H1 (cell line): ENCODE data around the gene MYH9. TPM values are rescaled to one million over a fixed set of nuclear protein-coding genes. Genes with fewer than 3 reads are reported as not detected.
A peak's percentile ranks its signal among the peaks of the same experiment; 100 is the strongest.

ENCODE experiments used
- CTCF ChIA-PET: fragments of 300-600 bp; sonication (Branson Sonifier 250); formaldehyde crosslinking; loops from one replicate; lab custom pipeline; 2021; ENCODE audit not compliant: partially characterized antibody; lab: Charles Lee
- POLR2A ChIA-PET: fragments of 300-600 bp; sonication (Branson Sonifier 250); formaldehyde crosslinking; loops from one replicate; lab custom pipeline; 2021; ENCODE audit warnings: inconsistent platforms; ENCODE audit not compliant: partially characterized antibody; lab: Charles Lee
- DNase-seq, 2 experiments: peaks; one replicate each; pipeline versions ENCODE4 v3.0.0 to v3.0.0-alpha.2; 2010 to 2022; ENCODE audit warnings: low spot score in 2 of 2, low read depth in 1 of 2, mixed read lengths in 1 of 2
- FAIRE-seq: peaks from 2 replicates; lab custom pipeline; 2011; peaks lifted over from hg19 to GRCh38; lab: Jason Lieb, UNC
- H2AFZ ChIP-seq: 2 replicates; pipeline ENCODE4 v1.8.1; 2012; ENCODE audit warnings: low read length, inconsistent platforms
- H2AK5ac ChIP-seq: 2 replicates; pipeline ENCODE4 v1.6.1; 2013; ENCODE audit warnings: low read depth, low read length
- H2BK120ac ChIP-seq: replicated peaks from 2 replicates; pipeline ENCODE3; 2013; ENCODE audit warnings: low read depth, low read length, inconsistent platforms
- H2BK12ac ChIP-seq: 2 replicates; pipeline ENCODE4 v1.6.1; 2013; ENCODE audit warnings: low read depth, low read length
- H2BK15ac ChIP-seq: 2 replicates; pipeline ENCODE4 v1.6.1; 2013; ENCODE audit warnings: low read length
- H2BK20ac ChIP-seq: 2 replicates; pipeline ENCODE4 v1.6.1; 2013; ENCODE audit warnings: low read length
- H2BK5ac ChIP-seq: 2 replicates; pipeline ENCODE4 v1.6.1; 2013; ENCODE audit warnings: low read depth, low read length
- H3K14ac ChIP-seq: 2 replicates; pipeline ENCODE4 v1.6.1; 2013; ENCODE audit warnings: inconsistent platforms; ENCODE audit not compliant: insufficient read length
- H3K18ac ChIP-seq: 2 replicates; pipeline ENCODE4 v1.6.1; 2013; ENCODE audit warnings: low read length; ENCODE audit errors: extremely low read depth
- H3K23ac ChIP-seq: 2 replicates; pipeline ENCODE4 v1.6.1; 2013; ENCODE audit warnings: inconsistent platforms; ENCODE audit not compliant: insufficient read length
- H3K23me2 ChIP-seq: 2 replicates; pipeline ENCODE4 v1.6.1; 2013; ENCODE audit warnings: low read depth, low read length
- H3K27ac ChIP-seq: 2 replicates; pipeline ENCODE4 v1.6.1; 2011; ENCODE audit warnings: low read depth, low read length, inconsistent platforms
- H3K27me3 ChIP-seq, 4 experiments: replicated peaks in 1 of 4; 1 replicate in 1 of 4; 2 replicates in 3 of 4; pipeline versions ENCODE4 v1.6.1 to v1.8.1; 2011 to 2013; ENCODE audit warnings: low read length in 3 of 4, mild to moderate bottlenecking in 3 of 4, inconsistent platforms in 2 of 4, mixed read lengths in 2 of 4, moderate library complexity in 1 of 4; ENCODE audit not compliant: control insufficient read depth in 3 of 4, insufficient read depth in 3 of 4; ENCODE audit errors: extremely low read depth in 1 of 4
- H3K36me3 ChIP-seq, 4 experiments: 2 replicates each; pipeline versions ENCODE4 v1.6.1 to v1.8.1; 2011 to 2013; ENCODE audit warnings: mild to moderate bottlenecking in 4 of 4, low read length in 3 of 4, moderate library complexity in 2 of 4, control low read depth in 1 of 4, inconsistent platforms in 1 of 4; ENCODE audit not compliant: insufficient read depth in 4 of 4, control insufficient read depth in 2 of 4
- H3K4ac ChIP-seq: replicated peaks from 2 replicates; pipeline ENCODE3; 2013; ENCODE audit warnings: low read length, low read depth, mixed read lengths, inconsistent platforms; ENCODE audit not compliant: insufficient read length
- H3K4me1 ChIP-seq, 4 experiments: replicated peaks in 1 of 4; 1 replicate in 1 of 4; 2 replicates in 3 of 4; pipeline versions ENCODE4 v1.6.1 to v1.8.1; 2011 to 2013; ENCODE audit warnings: low read length in 3 of 4, inconsistent platforms in 2 of 4, mixed read lengths in 1 of 4; ENCODE audit not compliant: insufficient read depth in 4 of 4, control insufficient read depth in 3 of 4
- H3K4me2 ChIP-seq, 2 experiments: 2 replicates each; pipeline versions ENCODE4 v1.6.1 to v1.8.1; 2011 to 2013; ENCODE audit warnings: low read depth in 2 of 2, low read length in 2 of 2, control low read depth in 1 of 2, inconsistent platforms in 1 of 2, mild to moderate bottlenecking in 1 of 2; ENCODE audit not compliant: insufficient read depth in 1 of 2
- H3K4me3 ChIP-seq, 4 experiments: fragments of 200-600, 300-600 bp in 1 of 4; sonication (generic), shearing (Covaris generic), sonication (Bioruptor Twin) in 1 of 4; 2 replicates each; pipeline versions ENCODE4 v1.5.1 to v1.8.1; 2011 to 2016; ENCODE audit warnings: low read length in 4 of 4, low read depth in 3 of 4, control low read depth in 2 of 4, inconsistent platforms in 2 of 4, mild to moderate bottlenecking in 2 of 4, mixed read lengths in 1 of 4, moderate library complexity in 1 of 4; ENCODE audit not compliant: insufficient read depth in 2 of 4; ENCODE audit errors: extremely low read depth in 1 of 4
- H3K56ac ChIP-seq: replicated peaks from 2 replicates; pipeline ENCODE3; 2013; ENCODE audit warnings: low read depth, mild to moderate bottlenecking, mixed read lengths, low read length, inconsistent platforms; ENCODE audit not compliant: insufficient read length
- H3K79me1 ChIP-seq: 2 replicates; pipeline ENCODE4 v1.6.1; 2013; ENCODE audit warnings: low read depth, low read length, control low read depth
- H3K79me2 ChIP-seq, 2 experiments: 2 replicates each; pipeline versions ENCODE4 v1.6.1 to v1.8.1; 2012 to 2013; ENCODE audit warnings: low read length in 2 of 2, mild to moderate bottlenecking in 2 of 2, inconsistent platforms in 1 of 2; ENCODE audit not compliant: insufficient read depth in 2 of 2, control insufficient read depth in 1 of 2
- H3K9ac ChIP-seq, 4 experiments: replicated peaks in 1 of 4; 1 replicate in 1 of 4; 2 replicates in 3 of 4; pipeline versions ENCODE4 v1.6.1 to v1.8.1; 2011 to 2013; ENCODE audit warnings: low read depth in 3 of 4, low read length in 3 of 4, control low read depth in 2 of 4, mild to moderate bottlenecking in 2 of 4, moderate library complexity in 2 of 4, inconsistent platforms in 1 of 4; ENCODE audit errors: extremely low read depth in 1 of 4
- H3K9me3 ChIP-seq, 2 experiments: 2 replicates each; pipeline versions ENCODE4 v1.6.1 to v1.8.1; 2012 to 2013; ENCODE audit warnings: mild to moderate bottlenecking in 2 of 2, moderate library complexity in 2 of 2, control low read depth in 1 of 2, inconsistent platforms in 1 of 2, low read depth in 1 of 2, low read length in 1 of 2, mixed read lengths in 1 of 2; ENCODE audit not compliant: insufficient read depth in 2 of 2
- H4K20me1 ChIP-seq, 2 experiments: replicated peaks in 1 of 2; 2 replicates each; pipeline versions ENCODE3 to v1.8.1; 2011 to 2013; ENCODE audit warnings: inconsistent platforms in 2 of 2, low read length in 2 of 2, mild to moderate bottlenecking in 1 of 2; ENCODE audit not compliant: insufficient read depth in 2 of 2, control insufficient read depth in 1 of 2
- H4K5ac ChIP-seq: 2 replicates; pipeline ENCODE4 v1.6.1; 2013; ENCODE audit warnings: low read length, low read depth, mixed read lengths, inconsistent platforms; ENCODE audit not compliant: insufficient read length
- H4K8ac ChIP-seq: 2 replicates; pipeline ENCODE4 v1.8.0; 2013; ENCODE audit warnings: mild to moderate bottlenecking, moderate library complexity, low read length, inconsistent platforms; ENCODE audit not compliant: insufficient read depth; ENCODE audit errors: extremely low read depth
- H4K91ac ChIP-seq: replicated peaks from 2 replicates; pipeline ENCODE3; 2013; ENCODE audit warnings: low read length, mixed read lengths, inconsistent platforms; ENCODE audit not compliant: insufficient read length
- BRCA1 ChIP-seq: IDR thresholded peaks from 2 replicates; pipeline ENCODE4 v1.6.1; 2012; ENCODE audit warnings: low read depth, low read length, improper control_type of control experiment
- CHD2 ChIP-seq: IDR thresholded peaks from 2 replicates; pipeline ENCODE4 v1.6.1; 2012; ENCODE audit warnings: low read length, improper control_type of control experiment
- CREB1 ChIP-seq: IDR thresholded peaks from 2 replicates; pipeline ENCODE4 v1.6.1; 2012; ENCODE audit warnings: inconsistent platforms
- EGR1 ChIP-seq: IDR thresholded peaks from 2 replicates; pipeline ENCODE4 v1.6.1; 2011; ENCODE audit warnings: low read depth, low read length, borderline replicate concordance
- JUND ChIP-seq: IDR thresholded peaks from 2 replicates; pipeline ENCODE4 v1.6.1; 2011; ENCODE audit warnings: mild to moderate bottlenecking, improper control_type of control experiment, low read length
- KDM5A ChIP-seq: fragments of 200-600 bp; IDR thresholded peaks from 2 replicates; pipeline ENCODE4 v1.7.1; 2012; ENCODE audit warnings: mild to moderate bottlenecking, low read length, inconsistent platforms, mixed read lengths
- PHF8 ChIP-seq: fragments of 200-600 bp; sonication (generic); conservative IDR thresholded peaks from 2 replicates; pipeline ENCODE4 v1.7.1; 2012; ENCODE audit warnings: low read depth, mild to moderate bottlenecking, inconsistent platforms, low read length, moderate library complexity
- POLR2A ChIP-seq, 2 experiments: IDR thresholded peaks; 1 replicate in 1 of 2; 2 replicates in 1 of 2; pipeline ENCODE4 v1.6.1; 2011; ENCODE audit warnings: low read depth in 2 of 2, low read length in 2 of 2, mild to moderate bottlenecking in 2 of 2; ENCODE audit errors: control extremely low read depth in 1 of 2
- RNF2 ChIP-seq: fragments of 200-900, 300-1000 bp; sonication (generic); IDR thresholded peaks from 2 replicates; pipeline ENCODE4 v1.7.1; 2016; ENCODE audit warnings: borderline replicate concordance, low read depth, mild to moderate bottlenecking, antibody characterized with exemption, low read length; ENCODE audit not compliant: poor library complexity, severe bottlenecking; ENCODE audit errors: missing control alignments
- RXRA ChIP-seq: IDR thresholded peaks from 2 replicates; pipeline ENCODE4 v1.6.1; 2011; ENCODE audit warnings: low read depth, mild to moderate bottlenecking, low read length, moderate library complexity; ENCODE audit not compliant: insufficient read depth
- SIX5 ChIP-seq: IDR thresholded peaks from 2 replicates; pipeline ENCODE4 v1.6.1; 2011; ENCODE audit warnings: mild to moderate bottlenecking, low read depth, low read length
- SP2 ChIP-seq: IDR thresholded peaks from 2 replicates; pipeline ENCODE4 v1.6.1; 2012; ENCODE audit warnings: mild to moderate bottlenecking, low read length, inconsistent platforms
- WGBS, 2 experiments: shearing (Covaris generic) in 1 of 2; methylation state at CpG; one replicate each; pipeline versions ENCODE4 v1.1.6 to v1.1.7; 2013 to 2015; ENCODE audit warnings: low lambda C conversion rate in 2 of 2, mixed read lengths in 2 of 2, inconsistent platforms in 1 of 2, low coverage in 1 of 2, missing lambda C conversion rate in 1 of 2; ENCODE audit not compliant: insufficient replicate concordance in 2 of 2, insufficient coverage in 1 of 2, insufficient read length in 1 of 2; ENCODE audit errors: extremely low coverage in 1 of 2, missing lambda C conversion rate in 1 of 2; 5-methylcytosine and 5-hydroxymethylcytosine counted together
- polyA plus RNA-seq, 7 experiments: library from polyadenylated mRNA; depleted of rRNA in 3 of 7; stranded (reverse) in 5 of 7; unstranded in 2 of 7; fragments of >200 nt in 5 of 7; fragments of 200-250 nt in 2 of 7; gene quantifications; 1 replicate in 5 of 7; 2 replicates in 1 of 7; 4 replicates in 1 of 7; pipeline versions ENCODE4 v1.2.1 to v1.2.3, GENCODE V29; 2011 to 2013; ENCODE audit warnings: missing spikeins in 2 of 7, mixed read lengths in 2 of 7
- total RNA-seq: library from RNA; stranded (reverse); fragmentation: NEBNext Ultra II Directional; extraction: Animal tissue kit (Norgen Biotek cat#: 25700); gene quantifications from 2 replicates; pipeline ENCODE4 v1.2.1, GENCODE V29; 2021
- TF ChIP-seq, protein P1 (sequence below): IDR thresholded peaks from 2 replicates; pipeline ENCODE4 v1.6.1; 2012; ENCODE audit warnings: low read length, inconsistent platforms

The MYH9 gene
- total and polyA plus RNA-seq, 2 of the 8 experiments (the other 6 are each of a cell fraction or from before 2014, with no cell fraction given), result 24.9 to 322 TPM

DNA sequence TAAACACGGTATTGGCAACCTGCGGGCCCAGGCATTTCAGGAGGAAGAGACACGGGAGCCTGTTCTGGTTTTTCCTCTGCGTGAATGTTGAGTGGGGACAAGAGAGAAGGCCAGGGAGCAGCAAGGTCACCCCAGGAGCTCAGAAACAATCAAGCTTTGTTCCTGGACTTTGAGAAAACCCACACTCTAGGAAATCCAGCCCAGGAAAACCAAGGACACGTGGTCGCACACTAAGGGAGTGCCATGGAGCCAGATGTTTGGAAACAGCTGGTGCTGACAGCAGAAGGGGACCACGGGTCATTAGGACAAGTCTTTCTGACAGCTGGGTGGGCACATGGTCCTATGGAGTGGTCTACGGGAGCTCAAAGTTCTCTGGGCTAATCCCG is 44.1 kb downstream of the MYH9 start:
- ChIA-PET POLR2A (interaction anchor here (0.8 to 8.4 kb wide), 8 partner anchors 11 to 46 kb away, joined by 3 to 39 read pairs (median 4); no protein-coding TSS in a partner anchor), CTCF (interaction anchor here (0.9 to 4.0 kb wide), 3 partner anchors 9 to 43 kb away, joined by 3 to 21 read pairs (median 3); no protein-coding TSS in a partner anchor)
- Histone ChIP-seq H4K8ac (no peak overlapping the region), H3K23ac (no peak overlapping the region), H4K20me1 (peaks cover 9 to 27% of the 10 kb centered on the region in 2 experiments), H2BK20ac (no peak overlapping the region), H2AK5ac (no peak overlapping the region), H3K9me3 (no peaks in the 10 kb centered on the region), H2BK5ac (peak overlapping the region; percentile 6; the same call in 1 of the 2 replicates), H2BK15ac (no peak overlapping the region), H2AFZ (no peak overlapping the region), H2BK12ac (no peak overlapping the region), H3K4ac (no peak overlapping the region), H3K27ac (no peak overlapping the region), H3K79me2 (peaks cover 0 to 71% of the 10 kb centered on the region in 2 experiments; a peak in 2 of 4 replicates), H3K14ac (no peak overlapping the region), H3K4me3 (no peak overlapping the region), H3K18ac (no peak overlapping the region), H4K91ac (no peak overlapping the region), H3K23me2 (no peaks in the 10 kb centered on the region), H3K9ac (no peak overlapping the region; a peak in 1 of 7 replicates), H4K5ac (no peak overlapping the region), H3K36me3 (peaks cover 16 to 36% (median 25%) of the 10 kb centered on the region in 4 experiments), H3K56ac (no peak overlapping the region), H3K4me2 (no peak overlapping the region), H3K79me1 (peaks cover 17% of the 10 kb centered on the region), H3K4me1 (peaks cover 0 to 3% (median under 1%) of the 10 kb centered on the region in 4 experiments; a peak in 5 of 7 replicates), H2BK120ac (no peak overlapping the region), H3K27me3 (no peaks in the 10 kb centered on the region)
- FAIRE-seq (no peak), DNase-seq (no peak)
- WGBS, 2 experiments, result 92% methylated on average over 9 of the region's 9 CpGs; no CpG with 5 or more reads in 1 of the 2 experiments
- TF ChIP-seq PHF8, result no peak
- no peak for TF ChIP-seq POLR2A (IDR thresholded peaks at IDR 0.05; ENCODE audit: control extremely low read depth in 1 of 2, low read depth in 2 of 2, low read length in 2 of 2)
- TF ChIP-seq EGR1, result no peak
- no peak for TF ChIP-seq KDM5A
- no peak for TF ChIP-seq BRCA1
- TF ChIP-seq CREB1, result no peak
- TF ChIP-seq, protein P1, sequence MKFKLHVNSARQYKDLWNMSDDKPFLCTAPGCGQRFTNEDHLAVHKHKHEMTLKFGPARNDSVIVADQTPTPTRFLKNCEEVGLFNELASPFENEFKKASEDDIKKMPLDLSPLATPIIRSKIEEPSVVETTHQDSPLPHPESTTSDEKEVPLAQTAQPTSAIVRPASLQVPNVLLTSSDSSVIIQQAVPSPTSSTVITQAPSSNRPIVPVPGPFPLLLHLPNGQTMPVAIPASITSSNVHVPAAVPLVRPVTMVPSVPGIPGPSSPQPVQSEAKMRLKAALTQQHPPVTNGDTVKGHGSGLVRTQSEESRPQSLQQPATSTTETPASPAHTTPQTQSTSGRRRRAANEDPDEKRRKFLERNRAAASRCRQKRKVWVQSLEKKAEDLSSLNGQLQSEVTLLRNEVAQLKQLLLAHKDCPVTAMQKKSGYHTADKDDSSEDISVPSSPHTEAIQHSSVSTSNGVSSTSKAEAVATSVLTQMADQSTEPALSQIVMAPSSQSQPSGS, result no peak
- TF ChIP-seq CHD2, result no peak
- TF ChIP-seq SIX5, result no peak
- no peak for TF ChIP-seq RNF2
- TF ChIP-seq JUND, result no peak
- no peak for TF ChIP-seq SP2
- no peak for TF ChIP-seq RXRA
